Heart left ventricle (tissue), 13 donors: Measurements from ENCODE around the gene SLC5A12.

Experiments
- POLR2A ChIP-seq, 2 donors: fragments of 450-650 bp; IDR thresholded peaks; one replicate each; pipeline ENCODE4 v1.6.1; 2017; ENCODE audit warnings: antibody characterized with exemption in 2 of 2, mild to moderate bottlenecking in 2 of 2, moderate library complexity in 2 of 2
- TF ChIP-seq, protein P1 (sequence below), 12 donors: fragments of 200-600 bp; sonication (generic) in 4 of 12; IDR thresholded peaks; one replicate each; pipeline versions ENCODE4 v1.5.0 to v1.8.0; 2018 to 2022; ENCODE audit warnings: antibody characterized with exemption in 12 of 12, mild to moderate bottlenecking in 5 of 12
- donor health status: ischemic (EF 13 %, LVEDD 7.1; RV severe dilation, severe dysfunction).
- donor health status: DM: no; HTN: yes; CAD: no.
- donor health status: DM: no; HTN: no; CAD: no.
- donor health status: ischemic (EF 25% LVEDD 6.9; RV normal size, moderate dysfunction).
- donor health status: ischemic (EF 25% LVEDD 5.7; RV mildly dilated, moderate dysfunction).
- donor health status: ischemic (EF 35%, LVEDD 5.7; RV mildly dilated, moderate dysfunction).
- donor health status: nonischemic (EF 11% LVEDD 7.7; RV severe dilation, severe dysfunction).
- donor health status: DM: yes; HTN: yes; CAD: no.
- donor health status: PGD.
- donor health status: ischemic (EF 29% LVEDD 5.4; RV normal size, mild dysfunction).
- donor health status: nonischemic (EF 23%, LVEDD 6.1; RV moderate dilation, normal function).

DNA sequence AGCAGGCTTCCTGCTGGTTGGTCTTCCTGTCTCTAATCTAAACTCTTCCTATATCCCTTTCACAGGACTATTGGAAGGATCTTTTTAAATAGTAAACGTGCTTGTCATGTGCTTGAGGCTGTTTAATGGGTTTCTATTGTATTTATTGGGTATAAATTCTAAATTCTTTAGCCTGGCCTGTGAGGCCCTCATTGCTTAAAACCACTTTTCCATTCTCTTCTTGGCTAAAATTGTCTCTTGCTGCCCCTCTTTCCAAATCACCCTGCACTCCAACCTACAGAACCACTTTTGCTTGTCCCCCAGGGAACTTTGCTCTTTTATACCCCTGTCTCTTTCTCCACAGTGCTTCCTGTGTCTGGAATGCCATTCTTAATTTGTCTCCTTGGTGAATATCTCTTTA lies 103.4 kb downstream of the SLC5A12 start:
- TF ChIP-seq, protein P1, sequence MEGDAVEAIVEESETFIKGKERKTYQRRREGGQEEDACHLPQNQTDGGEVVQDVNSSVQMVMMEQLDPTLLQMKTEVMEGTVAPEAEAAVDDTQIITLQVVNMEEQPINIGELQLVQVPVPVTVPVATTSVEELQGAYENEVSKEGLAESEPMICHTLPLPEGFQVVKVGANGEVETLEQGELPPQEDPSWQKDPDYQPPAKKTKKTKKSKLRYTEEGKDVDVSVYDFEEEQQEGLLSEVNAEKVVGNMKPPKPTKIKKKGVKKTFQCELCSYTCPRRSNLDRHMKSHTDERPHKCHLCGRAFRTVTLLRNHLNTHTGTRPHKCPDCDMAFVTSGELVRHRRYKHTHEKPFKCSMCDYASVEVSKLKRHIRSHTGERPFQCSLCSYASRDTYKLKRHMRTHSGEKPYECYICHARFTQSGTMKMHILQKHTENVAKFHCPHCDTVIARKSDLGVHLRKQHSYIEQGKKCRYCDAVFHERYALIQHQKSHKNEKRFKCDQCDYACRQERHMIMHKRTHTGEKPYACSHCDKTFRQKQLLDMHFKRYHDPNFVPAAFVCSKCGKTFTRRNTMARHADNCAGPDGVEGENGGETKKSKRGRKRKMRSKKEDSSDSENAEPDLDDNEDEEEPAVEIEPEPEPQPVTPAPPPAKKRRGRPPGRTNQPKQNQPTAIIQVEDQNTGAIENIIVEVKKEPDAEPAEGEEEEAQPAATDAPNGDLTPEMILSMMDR (IDR thresholded peaks at IDR 0.05): no peak
- no peak for TF ChIP-seq POLR2A (IDR thresholded peaks at IDR 0.05)
